Gastrocnemius medialis (tissue), 4 donors: Measurements from ENCODE around the gene SPATA12.

Experiments used
- CTCF ChIP-seq, 5 experiments: fragments of 450-650 bp in 3 of 5; fragments of 200-600 bp in 2 of 5; sonication (generic) in 2 of 5; IDR thresholded peaks in 4 of 5; conservative IDR thresholded peaks in 1 of 5; 1 replicate in 4 of 5; 2 replicates in 1 of 5; pipeline ENCODE4 v1.5.1; 2016 to 2019; ENCODE audit warnings: antibody characterized with exemption in 5 of 5, mild to moderate bottlenecking in 3 of 5, moderate library complexity in 3 of 5
- POLR2A ChIP-seq, 2 donors: fragments of 450-650 bp; IDR thresholded peaks; one replicate each; pipeline ENCODE4 v1.6.1; 2017; ENCODE audit warnings: antibody characterized with exemption in 2 of 2, mild to moderate bottlenecking in 2 of 2, moderate library complexity in 2 of 2

- TF ChIP-seq CTCF (IDR thresholded peaks at IDR 0.05 in 4 of 5, conservative IDR thresholded peaks at IDR 0.05 in 1 of 5), result no peak
- no peak for TF ChIP-seq POLR2A (IDR thresholded peaks at IDR 0.05)
Observed at GRCh38 chr3:57036952-57037351, 23.5 kb upstream of the SPATA12 start.
